HL-60 (cell line): Measurements from ENCODE around the gene CREBL2.
"Not testable (repeated sequence)": the region's sequence is repeated elsewhere in the genome, so short reads cannot be mapped to it uniquely, and the experiment has no call there.

Experiments used
- DNase-seq, 2 experiments: peaks; one replicate each; pipeline ENCODE4 v3.0.0-alpha.2; 2010 to 2020; ENCODE audit warnings: low read depth in 1 of 2, low spot score in 1 of 2
- H3K27ac ChIP-seq: fragments of 250-450 bp; sonication (Bioruptor Pico); replicated peaks from 2 replicates; pipeline ENCODE4 v1.5.1; 2020; ENCODE audit warnings: mild to moderate bottlenecking, moderate library complexity
- H3K27me3 ChIP-seq: fragments of 250-450 bp; sonication (Bioruptor Pico); 2 replicates; pipeline ENCODE4 v1.5.1; 2021; ENCODE audit warnings: mild to moderate bottlenecking, moderate library complexity; ENCODE audit not compliant: insufficient read depth, poor library complexity, severe bottlenecking
- H3K4me3 ChIP-seq: replicated peaks from 2 replicates; pipeline ENCODE4 v1.5.1; 2011; ENCODE audit warnings: mild to moderate bottlenecking, control low read depth, low read length; ENCODE audit not compliant: insufficient read depth
- GABPA ChIP-seq: IDR thresholded peaks from 2 replicates; pipeline ENCODE4 v1.6.1; 2012; ENCODE audit warnings: low read depth
- POLR2AphosphoS5 ChIP-seq: IDR thresholded peaks from 2 replicates; pipeline ENCODE4 v1.6.1; 2012; ENCODE audit warnings: low read depth
- REST ChIP-seq: IDR thresholded peaks from 2 replicates; pipeline ENCODE4 v1.6.1; 2012; ENCODE audit warnings: low read depth; ENCODE audit not compliant: insufficient replicate concordance
- SPI1 ChIP-seq: IDR thresholded peaks from 2 replicates; pipeline ENCODE4 v1.6.1; 2012; ENCODE audit warnings: low read depth, mild to moderate bottlenecking, borderline replicate concordance
- TF ChIP-seq, protein P1 (sequence below): IDR thresholded peaks from one replicate; pipeline ENCODE4 v1.5.1; 2011; ENCODE audit warnings: low read length, control low read depth, inconsistent platforms; ENCODE audit not compliant: insufficient read depth

The CREBL2 gene

GRCh38 chr12:12577786-12578185, 33.9 kb upstream of the CREBL2 start:
- H3K4me3 ChIP-seq: no peak overlapping the region

GRCh38 chr12:12580716-12581115, 31.0 kb upstream of the CREBL2 start:
- not testable (repeated sequence) for H3K27ac ChIP-seq, DNase-seq, H3K27me3 ChIP-seq, H3K4me3 ChIP-seq

More at GRCh38 chr12:12577786-12578185, 33.9 kb upstream of the CREBL2 start:
- Histone ChIP-seq H3K27me3 (no peaks in the 10 kb centered on the region), H3K27ac (no peak overlapping the region)
- TF ChIP-seq REST: no peak
- TF ChIP-seq POLR2AphosphoS5: no peak
- TF ChIP-seq SPI1: no peak
- TF ChIP-seq GABPA: no peak
- TF ChIP-seq, protein P1, sequence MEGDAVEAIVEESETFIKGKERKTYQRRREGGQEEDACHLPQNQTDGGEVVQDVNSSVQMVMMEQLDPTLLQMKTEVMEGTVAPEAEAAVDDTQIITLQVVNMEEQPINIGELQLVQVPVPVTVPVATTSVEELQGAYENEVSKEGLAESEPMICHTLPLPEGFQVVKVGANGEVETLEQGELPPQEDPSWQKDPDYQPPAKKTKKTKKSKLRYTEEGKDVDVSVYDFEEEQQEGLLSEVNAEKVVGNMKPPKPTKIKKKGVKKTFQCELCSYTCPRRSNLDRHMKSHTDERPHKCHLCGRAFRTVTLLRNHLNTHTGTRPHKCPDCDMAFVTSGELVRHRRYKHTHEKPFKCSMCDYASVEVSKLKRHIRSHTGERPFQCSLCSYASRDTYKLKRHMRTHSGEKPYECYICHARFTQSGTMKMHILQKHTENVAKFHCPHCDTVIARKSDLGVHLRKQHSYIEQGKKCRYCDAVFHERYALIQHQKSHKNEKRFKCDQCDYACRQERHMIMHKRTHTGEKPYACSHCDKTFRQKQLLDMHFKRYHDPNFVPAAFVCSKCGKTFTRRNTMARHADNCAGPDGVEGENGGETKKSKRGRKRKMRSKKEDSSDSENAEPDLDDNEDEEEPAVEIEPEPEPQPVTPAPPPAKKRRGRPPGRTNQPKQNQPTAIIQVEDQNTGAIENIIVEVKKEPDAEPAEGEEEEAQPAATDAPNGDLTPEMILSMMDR: no peak
- no peak for DNase-seq

GRCh38 chr12:12582193-12582881, 29.3 kb upstream of the CREBL2 start:
- peak overlapping the region; percentile 41 for H3K27ac ChIP-seq
- TF ChIP-seq, protein P1: no peak
- TF ChIP-seq GABPA (no peak), POLR2AphosphoS5 (no peak), SPI1 (no peak), REST (no peak)
- peak in 1 of 2 experiments; percentile 42 for DNase-seq
- H3K27me3 ChIP-seq: no peaks in the 10 kb centered on the region
- no peak overlapping the region for H3K4me3 ChIP-seq

- peak overlapping the region; percentile 41 for H3K27ac ChIP-seq
- peak in 1 of 2 experiments; percentile 73 for DNase-seq
- TF ChIP-seq GABPA: no peak
- TF ChIP-seq POLR2AphosphoS5: no peak
- TF ChIP-seq, protein P1: no peak
- TF ChIP-seq REST: no peak
- no peak for TF ChIP-seq SPI1
- no peaks in the 10 kb centered on the region for H3K27me3 ChIP-seq
- no peak overlapping the region for H3K4me3 ChIP-seq
Measured at GRCh38 chr12:12582895-12583303, 28.8 kb upstream of the CREBL2 start.
